Mesodermal cell (in vitro differentiated cells): ENCODE results near the gene TMEM132C.

Source experiments
- H3K27ac ChIP-seq: 2 replicates; pipeline ENCODE4 v1.7.0; 2013; ENCODE audit warnings: mild to moderate bottlenecking, low read depth, low read length, moderate library complexity; ENCODE audit not compliant: severe bottlenecking
- H3K36me3 ChIP-seq: 2 replicates; pipeline ENCODE4 v1.7.1; 2013; ENCODE audit warnings: mild to moderate bottlenecking, low read length, moderate library complexity; ENCODE audit not compliant: control insufficient read depth, insufficient read depth
- H3K4me1 ChIP-seq: one replicate; pipeline ENCODE4 v1.7.1; 2013; ENCODE audit warnings: mild to moderate bottlenecking, low read length; ENCODE audit not compliant: insufficient read depth, control insufficient read depth, poor library complexity, severe bottlenecking
- H3K4me3 ChIP-seq: 2 replicates; pipeline ENCODE4 v1.7.0; 2013; ENCODE audit warnings: low read length, control low read depth, mild to moderate bottlenecking; ENCODE audit not compliant: insufficient read depth, poor library complexity, severe bottlenecking; ENCODE audit errors: extremely low read depth
- H3K9me3 ChIP-seq: 2 replicates; pipeline ENCODE4 v1.7.1; 2013; ENCODE audit warnings: mild to moderate bottlenecking, low read length, moderate library complexity; ENCODE audit not compliant: control insufficient read depth
- WGBS, 2 experiments: methylation state at CpG; one replicate each; pipeline ENCODE4 v1.1.5; 2013; ENCODE audit warnings: missing lambda C conversion rate in 2 of 2; ENCODE audit not compliant: insufficient coverage in 2 of 2; 5-methylcytosine and 5-hydroxymethylcytosine counted together

The TMEM132C gene

GRCh38 chr12:128519426-128519825, 252.5 kb downstream of the TMEM132C start:
- 60 to 92% methylated on average over 2 of the region's 3 CpGs for WGBS, 2 experiments
- Histone ChIP-seq H3K4me1 (no peaks in the 10 kb centered on the region), H3K9me3 (peaks cover 4% of the 10 kb centered on the region), H3K36me3 (no peaks in the 10 kb centered on the region), H3K27ac (no peak overlapping the region), H3K4me3 (no peak overlapping the region)

GRCh38 chr12:128521981-128522380, 255.0 kb downstream of the TMEM132C start:
- H3K9me3 ChIP-seq: peaks cover 4% of the 10 kb centered on the region
- no peak overlapping the region for H3K27ac ChIP-seq
- H3K4me3 ChIP-seq: no peak overlapping the region
- WGBS, 2 experiments: 92 to 94% methylated on average over 10 of the region's 10 CpGs
- H3K4me1 ChIP-seq: no peaks in the 10 kb centered on the region
- no peaks in the 10 kb centered on the region for H3K36me3 ChIP-seq

GRCh38 chr12:128524439-128524838, 257.5 kb downstream of the TMEM132C start:
- Histone ChIP-seq H3K9me3 (peaks cover 4% of the 10 kb centered on the region), H3K36me3 (no peaks in the 10 kb centered on the region), H3K4me3 (no peak overlapping the region), H3K27ac (no peak overlapping the region), H3K4me1 (no peaks in the 10 kb centered on the region)
- 81 to 92% methylated on average over 6 of the region's 6 CpGs for WGBS, 2 experiments

GRCh38 chr12:128531170-128531569, 264.2 kb downstream of the TMEM132C start:
- 57 to 65% methylated on average over 2 to 3 of the region's 3 CpGs for WGBS, 2 experiments
- no peaks in the 10 kb centered on the region for H3K9me3 ChIP-seq
- no peak overlapping the region for H3K4me3 ChIP-seq
- H3K27ac ChIP-seq: no peak overlapping the region
- H3K36me3 ChIP-seq: no peaks in the 10 kb centered on the region
- H3K4me1 ChIP-seq: no peaks in the 10 kb centered on the region

- H3K9me3 ChIP-seq: no peaks in the 10 kb centered on the region
- no peaks in the 10 kb centered on the region for H3K4me1 ChIP-seq
- H3K4me3 ChIP-seq: no peak overlapping the region
- H3K36me3 ChIP-seq: no peaks in the 10 kb centered on the region
- no peak overlapping the region for H3K27ac ChIP-seq
- WGBS, 2 experiments: 38 to 67% methylated on average over 2 to 4 of the region's 5 CpGs
Measured at GRCh38 chr12:128534906-128535305, 267.9 kb downstream of the TMEM132C start.

- no peak overlapping the region for H3K27ac ChIP-seq
- H3K9me3 ChIP-seq: no peaks in the 10 kb centered on the region
- H3K4me3 ChIP-seq: no peak overlapping the region
- no peaks in the 10 kb centered on the region for H3K4me1 ChIP-seq
- no peaks in the 10 kb centered on the region for H3K36me3 ChIP-seq
Measured at GRCh38 chr12:128536810-128537209, 269.8 kb downstream of the TMEM132C start.

- no CpG with 5 or more reads among the region's 1 CpG for WGBS, 2 experiments
- no peaks in the 10 kb centered on the region for H3K4me1 ChIP-seq
Measured at GRCh38 chr12:128537668-128538067, 270.7 kb downstream of the TMEM132C start.

GRCh38 chr12:128542844-128543243, 275.9 kb downstream of the TMEM132C start:
- Histone ChIP-seq H3K9me3 (no peaks in the 10 kb centered on the region), H3K27ac (no peak overlapping the region), H3K4me3 (no peak overlapping the region), H3K4me1 (no peaks in the 10 kb centered on the region), H3K36me3 (no peaks in the 10 kb centered on the region)
- 81 to 90% methylated on average over 3 to 4 of the region's 7 CpGs for WGBS, 2 experiments

More at GRCh38 chr12:128537668-128538067, 270.7 kb downstream of the TMEM132C start:
- Histone ChIP-seq H3K9me3 (no peaks in the 10 kb centered on the region), H3K27ac (no peak overlapping the region), H3K4me3 (no peak overlapping the region), H3K36me3 (no peaks in the 10 kb centered on the region)

- Histone ChIP-seq H3K27ac (no peak overlapping the region), H3K4me1 (no peaks in the 10 kb centered on the region), H3K4me3 (no peak overlapping the region), H3K9me3 (no peaks in the 10 kb centered on the region), H3K36me3 (no peaks in the 10 kb centered on the region)
- WGBS, 2 experiments: 61 to 100% methylated on average over 2 of the region's 6 CpGs
Measured at GRCh38 chr12:128543460-128543859, 276.5 kb downstream of the TMEM132C start.

GRCh38 chr12:128543971-128544370, 277.0 kb downstream of the TMEM132C start:
- WGBS, 2 experiments: 89% methylated on average over 23 to 25 of the region's 25 CpGs

GRCh38 chr12:128548949-128549348, 282.0 kb downstream of the TMEM132C start:
- H3K4me3 ChIP-seq: no peak overlapping the region
- H3K36me3 ChIP-seq: no peaks in the 10 kb centered on the region
- H3K9me3 ChIP-seq: no peaks in the 10 kb centered on the region
- H3K27ac ChIP-seq: no peak overlapping the region
- WGBS, 2 experiments: 100% methylated on average over 1 of the region's 3 CpGs; no CpG with 5 or more reads in 1 of the 2 experiments
- no peaks in the 10 kb centered on the region for H3K4me1 ChIP-seq

More at GRCh38 chr12:128543971-128544370, 277.0 kb downstream of the TMEM132C start:
- H3K9me3 ChIP-seq: no peaks in the 10 kb centered on the region
- no peaks in the 10 kb centered on the region for H3K36me3 ChIP-seq
- H3K4me3 ChIP-seq: no peak overlapping the region
- no peak overlapping the region for H3K27ac ChIP-seq
- no peaks in the 10 kb centered on the region for H3K4me1 ChIP-seq
